GM21786 (cell line): ENCODE data around the gene LYPD4.

Experiments used
- ATAC-seq: cut with Tn5 transposase; IDR thresholded peaks from one replicate; pipeline ENCODE4 v1.9.1; 2021; ENCODE audit not compliant: unreplicated experiment

Gene LYPD4

GRCh38 chr19:41844601-41845000 lies at the start of gene LYPD4:
LYPD4 (minus strand) TSS chr19:41844683; CDS start chr19:41839285, 5,398 bp downstream.
- no peak for ATAC-seq

- no peak for ATAC-seq
These were observed 49.4 kb upstream of the LYPD4 start for GRCh38 chr19:41893899-41894298.

GRCh38 chr19:41892173-41892902 lies 47.9 kb upstream of the LYPD4 start:
- ATAC-seq, result no peak

- ATAC-seq, result no peak
These were observed 46.5 kb upstream of the LYPD4 start for GRCh38 chr19:41890936-41891335.

GRCh38 chr19:41889896-41890295 lies 45.4 kb upstream of the LYPD4 start:
- no peak for ATAC-seq

GRCh38 chr19:41888926-41889325 lies 44.4 kb upstream of the LYPD4 start:
- no peak for ATAC-seq

GRCh38 chr19:41887711-41888382 lies 43.4 kb upstream of the LYPD4 start:
- ATAC-seq, result no peak

- ATAC-seq, result no peak
These were observed 42.6 kb upstream of the LYPD4 start for GRCh38 chr19:41886761-41887710.

GRCh38 chr19:41883821-41884733 lies 39.6 kb upstream of the LYPD4 start:
- peak; percentile 76 for ATAC-seq

GRCh38 chr19:41883463-41883820 lies 39.0 kb upstream of the LYPD4 start:
- ATAC-seq, result no peak

GRCh38 chr19:41882568-41883462 lies 38.3 kb upstream of the LYPD4 start, which contains the start of gene ARHGEF1:
ARHGEF1 (plus strand) TSS chr19:41883184; CDS start chr19:41888083, 4,899 bp downstream.
- no peak for ATAC-seq

- ATAC-seq, result no peak
These were observed 35.8 kb upstream of the LYPD4 start for GRCh38 chr19:41880329-41880708.

GRCh38 chr19:41879670-41880328 lies 35.3 kb upstream of the LYPD4 start:
- ATAC-seq, result no peak

GRCh38 chr19:41879080-41879479 lies 34.6 kb upstream of the LYPD4 start:
- ATAC-seq, result no peak

- ATAC-seq, result no peak
These were observed 33.7 kb upstream of the LYPD4 start for GRCh38 chr19:41877916-41878905.

- ATAC-seq, result peak; percentile 66
These were observed 32.7 kb upstream of the LYPD4 start, which contains the start of gene CD79A for GRCh38 chr19:41876847-41877832. CD79A (plus strand) TSS chr19:41877279; CDS start chr19:41877305, 26 bp downstream.
